Ovary (tissue), 3 donors: Measurements from ENCODE around the gene PMFBP1.

ENCODE experiments used
- CTCF ChIP-seq, 3 donors: fragments of 450-650 bp in 2 of 3; fragments of 200-600 bp in 1 of 3; IDR thresholded peaks; one replicate each; pipeline versions ENCODE4 v1.5.1 to v1.8.0; 2016 to 2022; ENCODE audit warnings: antibody characterized with exemption in 3 of 3, mild to moderate bottlenecking in 1 of 3
- POLR2A ChIP-seq: fragments of 450-650 bp; IDR thresholded peaks from one replicate; pipeline ENCODE4 v1.6.1; 2017; ENCODE audit warnings: antibody characterized with exemption, mild to moderate bottlenecking, moderate library complexity
- donor health status: DM: no; HTN: no; CAD: no.

GRCh38 chr16:72122916-72123315 lies 49.0 kb downstream of the PMFBP1 start:
- TF ChIP-seq POLR2A, result no peak
- TF ChIP-seq CTCF (IDR thresholded peaks at IDR 0.05), result no peak
